GM20000 (cell line): ENCODE results near the gene SOCS4.
"Not testable (repeated sequence)": the region's sequence is repeated elsewhere in the genome, so short reads cannot be mapped to it uniquely, and the experiment has no call there.

ENCODE experiments used
- DNase-seq: peaks from one replicate; pipeline ENCODE4 v3.0.0; 2012; ENCODE audit warnings: low spot score
- CTCF ChIP-seq: IDR thresholded peaks from 2 replicates; pipeline ENCODE4 v1.5.1; 2012; ENCODE audit warnings: mild to moderate bottlenecking, control low read depth; ENCODE audit errors: extremely low read depth, missing control alignments

Gene SOCS4

GRCh38 chr14:55052269-55052930, 25.4 kb downstream of the SOCS4 start:
- peak; percentile 38 for DNase-seq
- TF ChIP-seq CTCF = no peak

- no peak for TF ChIP-seq CTCF
- DNase-seq = no peak
Measured at GRCh38 chr14:55053018-55053417, 26.0 kb downstream of the SOCS4 start.

- no peak for DNase-seq
- TF ChIP-seq CTCF = no peak
Measured at GRCh38 chr14:55053500-55053899, 26.5 kb downstream of the SOCS4 start.

- TF ChIP-seq CTCF = no peak
- no peak for DNase-seq
Measured at GRCh38 chr14:55054098-55054497, 27.1 kb downstream of the SOCS4 start.

- no peak for DNase-seq
- TF ChIP-seq CTCF = no peak
Measured at GRCh38 chr14:55057919-55058318, 30.9 kb downstream of the SOCS4 start.

GRCh38 chr14:55059333-55059732, 32.3 kb downstream of the SOCS4 start:
- DNase-seq = no peak
- TF ChIP-seq CTCF = no peak

GRCh38 chr14:55062517-55063351, 35.7 kb downstream of the SOCS4 start:
- no peak for DNase-seq
- no peak for TF ChIP-seq CTCF

GRCh38 chr14:55064896-55065295, 37.9 kb downstream of the SOCS4 start:
- DNase-seq = not testable (repeated sequence)
